GM12892 (cell line): ENCODE data around the gene FCRL2.

Experiments used
- POLR2A ChIP-seq: IDR thresholded peaks from 2 replicates; pipeline ENCODE4 v1.6.1; 2011; ENCODE audit warnings: low read depth, low read length, control low read depth
- POLR2AphosphoS5 ChIP-seq: IDR thresholded peaks from 2 replicates; pipeline ENCODE4 v1.6.1; 2011; ENCODE audit warnings: low read depth, low read length, control low read depth

GRCh38 chr1:157753611-157754010 lies 23.3 kb downstream of the FCRL2 start:
- TF ChIP-seq POLR2AphosphoS5 (no peak), POLR2A (no peak)
